GM20000 (cell line): ENCODE measurements around the gene KIF1B.
"Not testable (repeated sequence)": the region's sequence is repeated elsewhere in the genome, so short reads cannot be mapped to it uniquely, and the experiment has no call there.

Experiments used
- DNase-seq: peaks from one replicate; pipeline ENCODE4 v3.0.0; 2012; ENCODE audit warnings: low spot score
- TF ChIP-seq, protein P1 (sequence below): IDR thresholded peaks from 2 replicates; pipeline ENCODE4 v1.5.1; 2012; ENCODE audit warnings: mild to moderate bottlenecking, control low read depth; ENCODE audit errors: extremely low read depth, missing control alignments

KIF1B gene

DNA sequence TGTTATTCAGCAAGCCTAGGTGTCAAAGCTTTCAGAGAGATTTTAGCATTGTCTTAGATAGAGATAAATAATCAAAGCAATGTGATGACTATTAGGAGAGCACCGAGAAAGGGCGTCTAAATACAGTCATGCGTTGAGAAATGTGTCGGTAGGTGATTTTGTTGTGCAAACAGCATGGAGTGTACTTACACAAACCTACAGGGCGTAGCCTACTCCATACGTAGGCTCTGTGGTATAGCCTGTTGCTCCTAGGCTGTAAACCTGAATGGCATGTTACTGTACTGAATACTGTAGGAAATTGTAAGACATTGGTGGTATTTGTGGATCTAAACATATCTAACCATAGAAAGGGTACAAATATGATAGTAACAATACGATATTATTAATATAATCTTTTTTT lies 31.8 kb downstream of the KIF1B start:
- no peak for DNase-seq
- TF ChIP-seq, protein P1, sequence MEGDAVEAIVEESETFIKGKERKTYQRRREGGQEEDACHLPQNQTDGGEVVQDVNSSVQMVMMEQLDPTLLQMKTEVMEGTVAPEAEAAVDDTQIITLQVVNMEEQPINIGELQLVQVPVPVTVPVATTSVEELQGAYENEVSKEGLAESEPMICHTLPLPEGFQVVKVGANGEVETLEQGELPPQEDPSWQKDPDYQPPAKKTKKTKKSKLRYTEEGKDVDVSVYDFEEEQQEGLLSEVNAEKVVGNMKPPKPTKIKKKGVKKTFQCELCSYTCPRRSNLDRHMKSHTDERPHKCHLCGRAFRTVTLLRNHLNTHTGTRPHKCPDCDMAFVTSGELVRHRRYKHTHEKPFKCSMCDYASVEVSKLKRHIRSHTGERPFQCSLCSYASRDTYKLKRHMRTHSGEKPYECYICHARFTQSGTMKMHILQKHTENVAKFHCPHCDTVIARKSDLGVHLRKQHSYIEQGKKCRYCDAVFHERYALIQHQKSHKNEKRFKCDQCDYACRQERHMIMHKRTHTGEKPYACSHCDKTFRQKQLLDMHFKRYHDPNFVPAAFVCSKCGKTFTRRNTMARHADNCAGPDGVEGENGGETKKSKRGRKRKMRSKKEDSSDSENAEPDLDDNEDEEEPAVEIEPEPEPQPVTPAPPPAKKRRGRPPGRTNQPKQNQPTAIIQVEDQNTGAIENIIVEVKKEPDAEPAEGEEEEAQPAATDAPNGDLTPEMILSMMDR, result no peak

DNA sequence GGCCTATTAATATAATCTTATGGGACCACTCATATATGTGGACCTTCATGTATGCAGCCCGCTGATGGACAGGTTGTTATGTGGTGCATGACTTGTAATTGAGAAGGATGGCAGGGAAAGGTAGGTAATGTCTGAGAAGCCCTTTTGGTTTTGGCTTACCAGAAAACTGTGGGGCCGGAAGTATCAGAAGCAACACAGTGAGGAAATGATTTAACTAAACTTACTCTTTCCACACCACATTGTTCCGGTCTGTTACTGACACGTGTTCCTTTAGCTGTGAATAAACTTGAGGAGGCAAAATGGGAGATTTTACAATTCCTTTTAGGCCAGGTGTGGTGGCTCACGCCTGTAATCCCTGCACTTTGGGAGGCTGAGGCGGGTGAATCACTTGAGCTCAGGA lies 32.4 kb downstream of the KIF1B start:
- TF ChIP-seq, protein P1, result no peak
- no peak for DNase-seq

DNA sequence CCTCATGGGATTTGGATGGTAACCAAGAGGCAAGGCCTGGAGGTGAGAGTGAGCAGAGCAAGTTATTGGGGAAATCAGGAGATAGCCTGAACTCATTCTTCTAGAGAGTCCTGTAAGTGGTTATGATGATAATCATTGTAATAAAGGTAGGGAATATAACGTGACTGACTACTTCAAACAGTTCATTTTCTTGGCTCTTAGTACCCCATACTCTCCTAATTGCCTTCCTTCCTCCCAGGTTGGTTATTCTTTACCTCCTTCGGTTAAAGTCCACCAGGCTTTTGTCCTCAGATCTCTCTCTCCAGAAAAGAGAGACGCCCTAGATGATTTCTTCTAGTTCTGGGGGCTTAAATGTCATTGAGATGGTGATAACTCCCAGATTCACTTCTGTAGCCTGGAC lies 35.3 kb downstream of the KIF1B start:
- DNase-seq, result no peak
- TF ChIP-seq, protein P1, result no peak

DNA sequence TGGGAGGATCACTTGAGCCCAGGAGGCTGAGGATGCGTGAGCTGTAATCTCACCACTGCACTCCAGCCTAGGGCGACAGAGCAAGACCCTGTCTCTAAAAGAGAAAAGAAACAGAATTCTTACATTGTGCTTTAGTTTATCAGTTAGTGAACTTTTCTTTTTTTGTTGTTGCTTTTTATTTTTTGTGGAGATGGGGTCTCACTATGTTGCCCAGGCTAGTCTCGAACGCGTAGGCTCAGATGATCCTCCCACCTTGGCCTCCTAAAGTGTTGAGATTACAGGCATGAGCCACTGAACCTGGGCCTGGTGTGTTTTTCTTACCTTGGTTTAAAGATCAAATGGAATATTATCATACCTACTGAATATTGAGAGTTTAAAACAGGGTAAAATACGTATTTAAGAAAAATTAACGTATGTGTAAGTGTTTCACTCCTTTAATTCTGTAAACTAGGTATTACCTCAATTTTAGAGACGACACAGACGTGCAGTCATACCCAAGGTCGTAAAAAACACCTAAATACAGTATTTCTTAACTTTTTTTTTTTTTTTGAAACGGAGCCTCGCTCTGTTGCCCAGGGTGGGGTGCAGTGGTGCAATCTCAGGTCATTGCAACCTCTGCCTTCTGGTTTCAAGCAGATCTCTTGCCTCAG lies 39.6 kb downstream of the KIF1B start:
- no peak for DNase-seq
- TF ChIP-seq, protein P1, result no peak

DNA sequence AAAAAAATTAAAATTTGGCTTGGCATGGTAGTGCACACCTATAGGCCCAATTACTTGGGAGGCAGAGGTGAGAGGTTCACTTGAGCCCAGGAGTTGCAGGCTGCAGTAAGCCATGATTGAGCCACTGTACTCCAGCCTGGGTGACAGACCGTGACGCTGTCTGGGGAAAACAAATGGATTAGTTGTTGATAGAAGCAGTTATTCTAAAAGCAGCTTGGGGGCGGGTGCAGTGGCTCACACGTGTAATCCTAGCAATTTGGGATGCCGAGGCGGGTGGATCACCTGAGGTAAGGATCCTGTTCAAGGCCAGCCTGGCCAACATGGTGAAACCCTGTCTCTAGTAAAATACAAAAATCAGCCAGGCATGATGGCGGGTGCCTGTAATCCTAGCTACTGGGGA lies 40.3 kb downstream of the KIF1B start:
- DNase-seq, result no peak
- TF ChIP-seq, protein P1, result no peak

DNA sequence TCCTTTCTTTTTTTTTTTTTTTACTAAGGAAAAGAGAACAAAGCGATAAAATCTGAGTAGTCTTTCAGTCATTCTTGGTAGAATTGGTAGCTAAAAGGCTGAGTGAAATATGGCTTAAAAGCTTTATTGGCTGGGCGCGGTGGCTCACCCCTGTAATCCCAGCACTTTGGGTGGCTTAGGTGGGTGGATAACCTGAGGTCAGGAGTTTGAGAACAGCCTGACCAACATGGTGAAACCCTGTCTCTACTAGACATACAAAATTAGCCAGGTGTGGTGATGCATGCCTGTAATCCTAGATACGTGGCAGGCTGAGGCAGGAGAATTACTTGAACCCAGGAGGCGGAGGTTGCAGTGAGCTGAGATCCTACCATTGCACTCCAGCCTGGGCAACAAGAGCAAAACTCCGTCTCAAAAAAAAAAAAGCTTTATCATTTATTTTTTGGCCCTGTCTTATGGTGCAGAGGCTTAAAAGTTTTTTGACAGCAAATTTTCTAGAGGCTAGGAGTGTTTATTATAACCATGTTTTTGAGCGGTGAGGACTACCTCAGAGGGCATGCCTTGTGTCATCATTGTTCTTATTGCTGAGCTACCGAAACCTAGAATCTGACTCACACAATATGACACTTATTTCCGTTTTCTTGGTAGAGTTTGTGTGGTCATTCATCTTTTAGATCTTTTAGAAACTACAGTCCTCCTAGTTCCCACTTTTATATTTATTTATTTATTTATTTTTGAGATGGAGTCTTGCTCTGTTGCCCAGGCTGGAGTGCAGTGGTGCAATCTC lies 41.1 kb downstream of the KIF1B start:
- DNase-seq, result not testable (repeated sequence)

DNA sequence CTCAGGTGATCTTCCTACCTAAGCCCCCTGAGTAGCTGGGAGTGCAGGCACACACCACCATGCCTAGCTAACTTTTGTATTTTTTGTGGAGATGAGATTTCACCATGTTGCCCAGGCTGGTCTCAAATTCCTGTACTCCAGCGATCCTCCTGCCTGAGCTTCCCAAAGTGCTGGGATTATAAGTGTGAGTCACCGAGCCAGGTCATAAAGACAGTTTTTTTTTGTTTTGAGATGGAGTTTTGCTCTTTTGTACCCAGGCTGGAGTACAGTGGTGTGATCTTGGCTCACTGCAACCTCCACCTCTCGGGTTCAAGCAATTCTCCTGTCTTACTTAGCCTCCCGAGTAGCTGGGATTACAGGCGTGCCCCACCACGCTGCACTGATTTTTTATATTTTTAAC lies 42.1 kb downstream of the KIF1B start:
- DNase-seq, result no peak
- TF ChIP-seq, protein P1, result no peak

DNA sequence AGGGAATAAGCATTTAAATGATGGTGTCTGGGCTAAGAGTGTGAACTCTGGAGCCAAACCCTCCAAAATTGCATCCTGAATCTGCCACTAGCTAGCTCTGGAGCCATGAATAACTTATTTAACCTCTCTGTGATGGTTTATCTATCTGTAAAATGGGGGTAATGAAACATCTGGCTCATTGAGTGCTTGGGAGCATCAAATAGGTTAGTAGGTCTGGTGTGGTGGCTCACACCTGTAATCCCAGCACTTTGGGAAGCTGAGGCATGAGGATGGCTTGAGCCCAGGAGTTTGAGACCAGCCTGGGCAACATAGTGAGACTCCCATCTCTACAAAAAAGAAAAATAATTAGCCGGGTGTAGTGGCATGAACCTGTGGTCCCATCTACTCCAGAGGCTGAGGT lies 42.8 kb downstream of the KIF1B start:
- TF ChIP-seq, protein P1, result no peak
- DNase-seq, result no peak
